Measurements from ENCODE around the gene SORCS2.

The SORCS2 gene

DNA sequence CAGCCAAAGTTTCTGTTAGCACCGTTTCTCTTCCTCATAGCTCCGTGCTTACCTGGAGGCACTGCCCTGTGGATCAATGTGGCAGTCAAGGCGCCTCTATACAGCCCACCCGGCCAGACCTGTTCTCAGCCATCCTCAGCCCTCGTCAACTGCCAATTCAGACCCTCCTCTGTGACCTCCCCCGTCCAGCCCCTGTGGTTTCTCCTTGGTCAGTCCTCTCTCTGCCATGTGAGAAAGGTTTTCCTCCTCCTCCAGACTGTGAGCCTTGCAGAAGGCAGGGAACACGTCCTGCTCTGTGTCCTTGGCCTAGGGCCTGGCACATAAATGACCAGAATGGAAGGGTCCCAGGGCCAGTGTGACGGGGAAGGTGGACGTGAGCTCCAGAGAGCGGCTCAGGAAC lies 417.0 kb downstream of the SORCS2 start:
- TF ChIP-seq CTCF (IDR thresholded peaks at IDR 0.05; ENCODE audit: borderline replicate concordance, extremely low read depth, low read length, poor library complexity, severe bottlenecking) (no peak), EZH2 (IDR thresholded peaks at IDR 0.05; ENCODE audit: borderline replicate concordance, low read depth, low read length, severe bottlenecking) (no peak)
- no peak overlapping the region for H3K4me2 ChIP-seq (ENCODE audit: insufficient read depth, low read length)
- H3K4me1 ChIP-seq (ENCODE audit: insufficient read depth, low read length), result no peaks in the 10 kb centered on the region
- ATAC-seq (ENCODE audit: insufficient read depth, low read depth), result no peak
- H3K36me3 ChIP-seq (ENCODE audit: insufficient read depth, low read length), result no peaks in the 10 kb centered on the region
- no peaks in the 10 kb centered on the region for H3K27me3 ChIP-seq (ENCODE audit: insufficient read depth, low read length, poor library complexity)
- no peak overlapping the region for H3K4me3 ChIP-seq (ENCODE audit: low read depth in 1 of 2, low read length in 2 of 2)
- H3K27ac ChIP-seq (ENCODE audit: low read length), result no peak overlapping the region
- no peaks in the 10 kb centered on the region for H4K20me1 ChIP-seq (ENCODE audit: insufficient read depth, low read length)
- no peak for DNase-seq
- H3K79me2 ChIP-seq (ENCODE audit: insufficient read depth, low read length), result no peaks in the 10 kb centered on the region
- no peaks in the 10 kb centered on the region for H3K9me3 ChIP-seq (ENCODE audit: insufficient read depth, low read length, severe bottlenecking)
- H2AFZ ChIP-seq (ENCODE audit: low read depth, low read length), result no peak overlapping the region
- H3K9ac ChIP-seq (ENCODE audit: low read depth, low read length), result no peak overlapping the region

GRCh38 chr4:7610022-7610670 lies 417.8 kb downstream of the SORCS2 start:
- Histone ChIP-seq H3K27me3 (ENCODE audit: insufficient read depth, low read length, poor library complexity) (no peaks in the 10 kb centered on the region), H3K36me3 (ENCODE audit: insufficient read depth, low read length) (no peaks in the 10 kb centered on the region), H3K9me3 (ENCODE audit: insufficient read depth, low read length, severe bottlenecking) (no peaks in the 10 kb centered on the region), H3K4me2 (ENCODE audit: insufficient read depth, low read length) (no peak overlapping the region), H3K4me1 (ENCODE audit: insufficient read depth, low read length) (no peaks in the 10 kb centered on the region), H3K27ac (ENCODE audit: low read length) (no peak overlapping the region), H4K20me1 (ENCODE audit: insufficient read depth, low read length) (no peaks in the 10 kb centered on the region), H3K79me2 (ENCODE audit: insufficient read depth, low read length) (no peaks in the 10 kb centered on the region), H3K9ac (ENCODE audit: low read depth, low read length) (no peak overlapping the region), H2AFZ (ENCODE audit: low read depth, low read length) (no peak overlapping the region), H3K4me3 (ENCODE audit: low read depth in 1 of 2, low read length in 2 of 2) (no peak overlapping the region)
- no peak for TF ChIP-seq CTCF (IDR thresholded peaks at IDR 0.05; ENCODE audit: borderline replicate concordance, extremely low read depth, low read length, poor library complexity, severe bottlenecking)
- TF ChIP-seq EZH2 (IDR thresholded peaks at IDR 0.05; ENCODE audit: borderline replicate concordance, low read depth, low read length, severe bottlenecking), result no peak
- DNase-seq (no peak), ATAC-seq (ENCODE audit: insufficient read depth, low read depth) (no peak)

DNA sequence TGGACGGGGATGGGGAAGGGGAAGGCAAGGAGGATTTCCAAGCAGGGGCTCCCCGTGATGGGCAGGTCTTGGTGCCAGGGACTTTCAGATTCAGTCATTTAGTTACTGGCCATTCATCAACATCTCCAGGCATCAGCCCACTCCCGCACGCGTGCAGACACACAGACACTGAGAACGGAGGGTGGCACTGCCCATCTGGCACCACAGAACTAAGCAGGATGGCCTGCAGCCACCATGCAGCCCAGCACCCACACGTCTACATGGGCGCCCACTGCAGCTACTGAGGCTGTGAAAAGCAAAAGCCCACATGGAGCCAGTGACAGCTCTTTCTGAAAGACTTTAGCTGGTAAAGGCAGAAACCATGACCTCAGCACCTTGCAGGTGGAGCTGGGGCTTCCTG lies 418.5 kb downstream of the SORCS2 start:
- Histone ChIP-seq H3K36me3 (ENCODE audit: insufficient read depth, low read length) (no peaks in the 10 kb centered on the region), H3K4me3 (ENCODE audit: low read depth in 1 of 2, low read length in 2 of 2) (no peak overlapping the region), H3K27ac (ENCODE audit: low read length) (no peak overlapping the region), H3K4me1 (ENCODE audit: insufficient read depth, low read length) (no peaks in the 10 kb centered on the region), H3K9me3 (ENCODE audit: insufficient read depth, low read length, severe bottlenecking) (no peaks in the 10 kb centered on the region), H3K4me2 (ENCODE audit: insufficient read depth, low read length) (no peak overlapping the region), H3K9ac (ENCODE audit: low read depth, low read length) (no peak overlapping the region), H3K79me2 (ENCODE audit: insufficient read depth, low read length) (no peaks in the 10 kb centered on the region), H2AFZ (ENCODE audit: low read depth, low read length) (no peak overlapping the region), H4K20me1 (ENCODE audit: insufficient read depth, low read length) (no peaks in the 10 kb centered on the region), H3K27me3 (ENCODE audit: insufficient read depth, low read length, poor library complexity) (no peaks in the 10 kb centered on the region)
- DNase-seq, result no peak
- ATAC-seq (ENCODE audit: insufficient read depth, low read depth), result no peak
- no peak for TF ChIP-seq CTCF (IDR thresholded peaks at IDR 0.05; ENCODE audit: borderline replicate concordance, extremely low read depth, low read length, poor library complexity, severe bottlenecking)
- no peak for TF ChIP-seq EZH2 (IDR thresholded peaks at IDR 0.05; ENCODE audit: borderline replicate concordance, low read depth, low read length, severe bottlenecking)
